ENCODE measurements around the gene KCNAB1. TPM values are rescaled to one million over a fixed set of nuclear protein-coding genes. Genes with fewer than 3 reads are reported as not detected.
A peak's percentile ranks its signal among the peaks of the same experiment; 100 is the strongest.

Gene KCNAB1
- total and polyA plus RNA-seq, 10 of the 15 experiments (the other 5 are each of a cell fraction or from before 2014, with no cell fraction given) = 0.11 to 0.69 (median 0.43) TPM; not detected in 6

DNA sequence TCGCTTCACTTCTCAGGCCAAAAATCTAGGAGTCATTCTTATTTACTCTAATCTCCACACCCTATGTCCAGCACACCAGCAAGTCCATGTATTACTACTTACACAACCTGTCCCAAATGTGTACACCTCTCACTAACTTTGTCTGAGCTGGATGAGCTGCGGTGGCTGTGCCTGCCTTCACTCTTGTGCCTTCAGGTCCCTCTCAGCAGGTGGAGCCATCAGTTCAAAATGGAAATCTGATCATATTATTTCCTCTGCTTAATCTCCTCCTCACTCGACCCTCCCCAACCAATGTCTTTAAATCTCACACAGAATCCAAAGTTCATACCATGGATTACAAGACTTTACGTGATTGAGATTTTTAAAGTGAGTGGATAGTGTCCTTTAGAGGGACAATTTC, 351.8 kb downstream of the KCNAB1 start (continued):
- TF ChIP-seq, protein P1, sequence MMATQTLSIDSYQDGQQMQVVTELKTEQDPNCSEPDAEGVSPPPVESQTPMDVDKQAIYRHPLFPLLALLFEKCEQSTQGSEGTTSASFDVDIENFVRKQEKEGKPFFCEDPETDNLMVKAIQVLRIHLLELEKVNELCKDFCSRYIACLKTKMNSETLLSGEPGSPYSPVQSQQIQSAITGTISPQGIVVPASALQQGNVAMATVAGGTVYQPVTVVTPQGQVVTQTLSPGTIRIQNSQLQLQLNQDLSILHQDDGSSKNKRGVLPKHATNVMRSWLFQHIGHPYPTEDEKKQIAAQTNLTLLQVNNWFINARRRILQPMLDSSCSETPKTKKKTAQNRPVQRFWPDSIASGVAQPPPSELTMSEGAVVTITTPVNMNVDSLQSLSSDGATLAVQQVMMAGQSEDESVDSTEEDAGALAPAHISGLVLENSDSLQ (IDR thresholded peaks at IDR 0.05) = no peak
- TF ChIP-seq STAT1 (conservative IDR thresholded peaks at IDR 0.05) (no peak), ZNF622 (IDR thresholded peaks at IDR 0.05) (no peak), BACH1 (IDR thresholded peaks at IDR 0.05; ENCODE audit: borderline replicate concordance) (no peak), ZNF384 (IDR thresholded peaks at IDR 0.05; ENCODE audit: borderline replicate concordance, low read depth, low read length) (no peak), DPF2 (IDR thresholded peaks at IDR 0.05) (no peak), RAD21 (IDR thresholded peaks at IDR 0.05; ENCODE audit: insufficient read depth, low read depth, low read length) (peak; percentile 49), SMC3 (IDR thresholded peaks at IDR 0.05; ENCODE audit: borderline replicate concordance, low read length) (peak; percentile 58; the same call in 1 of the 2 replicates), ZNF217 (IDR thresholded peaks at IDR 0.05) (no peak)
- TF ChIP-seq, protein P2, sequence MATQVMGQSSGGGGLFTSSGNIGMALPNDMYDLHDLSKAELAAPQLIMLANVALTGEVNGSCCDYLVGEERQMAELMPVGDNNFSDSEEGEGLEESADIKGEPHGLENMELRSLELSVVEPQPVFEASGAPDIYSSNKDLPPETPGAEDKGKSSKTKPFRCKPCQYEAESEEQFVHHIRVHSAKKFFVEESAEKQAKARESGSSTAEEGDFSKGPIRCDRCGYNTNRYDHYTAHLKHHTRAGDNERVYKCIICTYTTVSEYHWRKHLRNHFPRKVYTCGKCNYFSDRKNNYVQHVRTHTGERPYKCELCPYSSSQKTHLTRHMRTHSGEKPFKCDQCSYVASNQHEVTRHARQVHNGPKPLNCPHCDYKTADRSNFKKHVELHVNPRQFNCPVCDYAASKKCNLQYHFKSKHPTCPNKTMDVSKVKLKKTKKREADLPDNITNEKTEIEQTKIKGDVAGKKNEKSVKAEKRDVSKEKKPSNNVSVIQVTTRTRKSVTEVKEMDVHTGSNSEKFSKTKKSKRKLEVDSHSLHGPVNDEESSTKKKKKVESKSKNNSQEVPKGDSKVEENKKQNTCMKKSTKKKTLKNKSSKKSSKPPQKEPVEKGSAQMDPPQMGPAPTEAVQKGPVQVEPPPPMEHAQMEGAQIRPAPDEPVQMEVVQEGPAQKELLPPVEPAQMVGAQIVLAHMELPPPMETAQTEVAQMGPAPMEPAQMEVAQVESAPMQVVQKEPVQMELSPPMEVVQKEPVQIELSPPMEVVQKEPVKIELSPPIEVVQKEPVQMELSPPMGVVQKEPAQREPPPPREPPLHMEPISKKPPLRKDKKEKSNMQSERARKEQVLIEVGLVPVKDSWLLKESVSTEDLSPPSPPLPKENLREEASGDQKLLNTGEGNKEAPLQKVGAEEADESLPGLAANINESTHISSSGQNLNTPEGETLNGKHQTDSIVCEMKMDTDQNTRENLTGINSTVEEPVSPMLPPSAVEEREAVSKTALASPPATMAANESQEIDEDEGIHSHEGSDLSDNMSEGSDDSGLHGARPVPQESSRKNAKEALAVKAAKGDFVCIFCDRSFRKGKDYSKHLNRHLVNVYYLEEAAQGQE (IDR thresholded peaks at IDR 0.05; ENCODE audit: low read depth, low read length) = no peak
